GM11168 (cell line): ENCODE results near the gene FDPS.
"Not testable (repeated sequence)": the region's sequence is repeated elsewhere in the genome, so short reads cannot be mapped to it uniquely, and the experiment has no call there.

ENCODE experiments used
- in situ Hi-C: fragments of 300-500 bp; cut with MboI; formaldehyde crosslinking; loops from one replicate; pipeline ENCODE4 v1.12.0; 2022; ENCODE audit warnings: low sequenced_read_pairs; ENCODE audit not compliant: unreplicated experiment

The FDPS gene

GRCh38 chr1:155284476-155284875 lies 24.2 kb upstream of the FDPS start:
- in situ Hi-C loops: no loop called here

GRCh38 chr1:155285063-155285462 lies 23.6 kb upstream of the FDPS start:
- in situ Hi-C loops: no loop called here

- in situ Hi-C loops: no loop called here
Observed at GRCh38 chr1:155285631-155286044, 23.0 kb upstream of the FDPS start.

- in situ Hi-C loops: no loop called here
Observed at GRCh38 chr1:155286544-155286943, 22.1 kb upstream of the FDPS start.

- in situ Hi-C loops: no loop called here
Observed at GRCh38 chr1:155287987-155288543, 20.6 kb upstream of the FDPS start.

GRCh38 chr1:155291006-155291405 lies 17.7 kb upstream of the FDPS start:
- in situ Hi-C loops: not testable (repeated sequence)

- in situ Hi-C loops: no loop called here
Observed at GRCh38 chr1:155293086-155293749, 15.4 kb upstream of the FDPS start.

- in situ Hi-C loops: no loop called here
Observed at GRCh38 chr1:155294520-155295182, 14.0 kb upstream of the FDPS start.

GRCh38 chr1:155295183-155295941 lies 13.3 kb upstream of the FDPS start:
- in situ Hi-C loops: no loop called here

GRCh38 chr1:155295942-155296267 lies 12.8 kb upstream of the FDPS start:
- in situ Hi-C loops: no loop called here

GRCh38 chr1:155296661-155297060 lies 12.0 kb upstream of the FDPS start:
- in situ Hi-C loops: no loop called here

GRCh38 chr1:155297384-155297783 lies 11.3 kb upstream of the FDPS start:
- in situ Hi-C loops: no loop called here

GRCh38 chr1:155300024-155300423 lies 8.6 kb upstream of the FDPS start:
- in situ Hi-C loops: no loop called here

- in situ Hi-C loops: no loop called here
Observed at GRCh38 chr1:155300553-155301329, 7.9 kb upstream of the FDPS start.

GRCh38 chr1:155301342-155301841 lies 7.3 kb upstream of the FDPS start, which contains the start of gene PKLR:
Gene PKLR (minus strand): TSS chr1:155301438. CDS start chr1:155301395, 43 bp downstream.
- in situ Hi-C loops: no loop called here

GRCh38 chr1:155304558-155305063 lies 4.1 kb upstream of the FDPS start:
- in situ Hi-C loops: no loop called here

- in situ Hi-C loops: no loop called here
Observed at GRCh38 chr1:155305881-155306391, 2.7 kb upstream of the FDPS start.

GRCh38 chr1:155307247-155307740 lies 1.4 kb upstream of the FDPS start:
- in situ Hi-C loops: no loop called here

- in situ Hi-C loops: loop anchor here (5.0 kb wide), 1 partner anchor 32 kb away; the partner anchor contains the start of gene HCN3
Observed at GRCh38 chr1:155309423-155310021, 856 bp downstream of the FDPS start.
